HG03025 (cell line): ENCODE measurements around the gene YLPM1.

Experiments used
- ATAC-seq: cut with Tn5 transposase; IDR thresholded peaks from one replicate; pipeline ENCODE4 v1.9.1; 2021; ENCODE audit warnings: mild to moderate bottlenecking, moderate library complexity; ENCODE audit not compliant: unreplicated experiment, low FRiP score

The YLPM1 gene

GRCh38 chr14:74867673-74868072, 104.6 kb downstream of the YLPM1 start:
- ATAC-seq: no peak

DNA sequence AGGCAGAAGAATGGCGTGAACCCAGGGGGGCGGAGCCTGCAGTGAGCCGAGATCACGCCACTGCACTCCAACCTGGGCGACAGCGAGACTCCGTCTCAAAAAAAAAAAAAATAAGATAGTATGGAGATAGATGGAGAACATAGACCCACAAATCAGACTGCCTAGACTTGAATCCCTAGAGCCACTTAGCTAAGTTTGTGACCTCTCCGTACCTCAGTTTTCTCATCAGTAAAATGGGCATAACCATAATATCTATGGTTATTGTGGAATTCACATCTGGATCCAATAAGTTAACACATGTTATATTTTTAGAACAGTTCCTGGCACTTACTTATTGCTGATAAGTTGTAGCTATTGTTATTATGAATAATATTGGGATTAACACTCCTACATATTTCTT, 105.6 kb downstream of the YLPM1 start:
- ATAC-seq: no peak

DNA sequence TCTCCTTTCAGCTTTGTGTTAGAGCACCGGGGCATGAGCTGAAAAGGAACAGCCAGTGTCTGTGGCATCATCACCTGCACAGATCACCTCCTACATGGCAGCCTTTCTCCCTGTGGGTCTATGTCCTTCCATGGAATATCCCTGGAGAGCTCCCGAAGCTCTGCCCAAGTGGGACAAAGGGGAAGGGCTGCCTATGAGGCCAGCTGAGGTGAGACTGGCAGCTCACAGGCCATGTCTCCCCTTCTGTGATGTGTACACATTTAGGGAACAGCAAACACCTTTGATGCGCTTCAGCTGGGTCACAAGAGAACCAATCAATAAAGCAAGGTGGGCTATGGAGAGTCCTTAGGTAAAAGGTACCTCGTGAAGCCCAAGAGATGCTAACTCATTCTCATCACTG, 108.7 kb downstream of the YLPM1 start:
- no peak for ATAC-seq

DNA sequence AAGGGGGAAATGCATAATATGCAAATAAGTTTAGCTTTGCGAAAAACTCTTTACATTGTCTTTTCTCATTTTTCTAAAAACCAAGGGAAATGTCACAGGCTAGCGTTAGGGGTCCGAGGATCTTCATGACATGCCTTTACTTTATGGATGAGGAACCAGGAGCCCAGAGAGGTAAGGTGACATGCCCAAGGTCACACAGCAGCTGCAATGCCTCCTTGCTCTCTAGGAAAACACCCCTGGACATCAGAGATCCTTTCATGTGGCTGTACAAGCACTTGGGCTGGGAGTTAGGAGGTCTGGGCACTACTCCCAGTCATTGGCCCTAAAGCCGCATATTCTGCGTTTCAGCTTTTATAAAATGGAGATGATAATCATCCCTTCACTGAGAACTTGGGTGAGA, 112.1 kb downstream of the YLPM1 start:
- no peak for ATAC-seq

- no peak for ATAC-seq
Observed at GRCh38 chr14:74875941-74876913, 113.1 kb downstream of the YLPM1 start, which contains the start of gene PROX2. TSS of gene PROX2 (minus strand) at chr14:74876145. CDS start at chr14:74863834, 12,311 bp downstream.

- ATAC-seq: no peak
Observed at GRCh38 chr14:74879427-74880182, 116.5 kb downstream of the YLPM1 start.

DNA sequence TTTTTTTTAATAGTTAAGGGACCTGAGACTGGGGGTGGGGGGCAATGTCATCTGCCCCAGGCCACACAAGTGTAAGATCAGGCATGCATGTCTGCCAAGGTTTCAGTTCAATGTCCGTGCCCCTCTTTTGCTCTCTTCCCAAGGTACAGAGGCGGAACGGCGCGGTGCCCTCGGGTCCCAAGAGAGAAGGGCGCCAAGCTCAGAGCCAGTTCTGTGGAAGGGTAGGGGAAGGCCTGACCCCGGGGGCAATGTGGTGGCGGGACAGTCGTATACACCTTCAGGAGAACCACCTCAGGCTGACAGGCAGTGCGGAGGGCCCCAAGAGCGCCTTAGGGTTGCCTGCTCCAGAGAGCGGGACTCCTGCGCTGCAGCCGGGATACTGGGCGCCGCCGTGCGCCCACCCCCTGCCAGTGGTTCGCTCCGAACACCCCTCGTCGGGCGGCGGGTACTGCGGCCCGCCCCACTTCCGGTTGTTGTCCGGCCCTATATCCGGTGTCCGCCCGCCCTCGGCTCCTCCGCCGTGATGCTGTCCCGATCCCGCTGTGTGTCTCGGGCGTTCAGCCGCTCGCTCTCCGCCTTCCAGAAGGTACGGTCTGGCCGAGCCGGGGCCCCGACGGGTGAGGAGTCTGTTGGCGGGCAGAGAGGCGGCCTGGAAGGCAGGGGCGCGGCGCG, 118.5 kb downstream of the YLPM1 start, which contains the start of gene DLST:
TSS of gene DLST (plus strand) at position 486 of the 672 bp plus-strand sequence. CDS start at position 524, 38 bp downstream.
- ATAC-seq: peak; percentile 91

- peak; percentile 40 for ATAC-seq
Observed at GRCh38 chr14:74882103-74882920, 119.2 kb downstream of the YLPM1 start.
